HepG2 (cell line): Measurements from ENCODE around the gene STRN3. TPM values are rescaled to one million over a fixed set of nuclear protein-coding genes. Genes with fewer than 3 reads are reported as not detected.
A peak's percentile ranks its signal among the peaks of the same experiment; 100 is the strongest.

Experiments
- ATAC-seq: fragments of 200-7000 bp; cut with Tn5 transposase; 3 replicates; pipeline ENCODE4 v1.9.1; 2020; ENCODE audit warnings: mild to moderate bottlenecking, moderate library complexity
- BruUV-seq: library from RNA; stranded (reverse); fragments of 400-500 nt; replicated peaks from 2 replicates; lab custom pipeline; 2021; lab: Mats Ljungman, UMichigan
- CTCF ChIA-PET: fragments of 300-600 bp; formaldehyde crosslinking; extraction: SDS; loops from one replicate; lab custom pipeline; 2021; ENCODE audit warnings: low total read pairs, inconsistent platforms, low intra/inter-chr PET ratio; lab: Yijun Ruan, JAX
- POLR2A ChIA-PET: fragments of 350-600 bp; sonication (Branson Sonifier 250); formaldehyde crosslinking; loops from one replicate; lab custom pipeline; 2020; ENCODE audit warnings: antibody characterized with exemption, inconsistent platforms; lab: Yijun Ruan, JAX
- DNase-seq: peaks from one replicate; pipeline ENCODE4 v3.0.0-alpha.2; 2015; ENCODE audit warnings: low spot score
- FAIRE-seq: peaks from 3 replicates; lab custom pipeline; 2011; peaks lifted over from hg19 to GRCh38; lab: Jason Lieb, UNC
- H2AFZ ChIP-seq: one replicate; pipeline ENCODE4 v1.6.1; 2011; ENCODE audit warnings: low read length, inconsistent platforms
- H3K27ac ChIP-seq: fragments of 300-600 bp; 3 replicates; pipeline ENCODE4 v1.8.0; 2011; ENCODE audit warnings: mixed run types, mild to moderate bottlenecking, mixed read lengths, low read length, inconsistent platforms; ENCODE audit not compliant: insufficient read depth; ENCODE audit errors: extremely low read length
- H3K27me3 ChIP-seq, 2 experiments: fragments of 200-600 bp in 1 of 2; 2 replicates in 1 of 2; 3 replicates in 1 of 2; pipeline versions ENCODE4 v1.6.0 to v1.8.0; 2011; ENCODE audit warnings: low read length in 2 of 2, mild to moderate bottlenecking in 2 of 2, moderate library complexity in 2 of 2, inconsistent platforms in 1 of 2; ENCODE audit not compliant: insufficient read depth in 2 of 2, control insufficient read depth in 1 of 2
- H3K36me3 ChIP-seq, 2 experiments: fragments of 200-600 bp in 1 of 2; replicated peaks in 1 of 2; 2 replicates in 1 of 2; 3 replicates in 1 of 2; pipeline versions ENCODE4 v1.5.1 to v1.8.0; 2011; ENCODE audit warnings: low read length in 2 of 2, inconsistent platforms in 1 of 2; ENCODE audit not compliant: insufficient read depth in 2 of 2, control insufficient read depth in 1 of 2
- H3K4me1 ChIP-seq: 2 replicates; pipeline ENCODE4 v1.5.1; 2012; ENCODE audit warnings: low read length, inconsistent platforms; ENCODE audit not compliant: insufficient read depth
- H3K4me2 ChIP-seq: 2 replicates; pipeline ENCODE4 v1.6.0; 2011; ENCODE audit warnings: low read depth, low read length, inconsistent platforms
- H3K4me3 ChIP-seq, 3 experiments: fragments of 200-600 bp in 1 of 3; sonication (generic), shearing (Covaris generic) in 1 of 3; replicated peaks in 1 of 3; 2 replicates each; pipeline ENCODE4 v1.5.1; 2011 to 2016; ENCODE audit warnings: low read length in 3 of 3, inconsistent platforms in 2 of 3, low read depth in 2 of 3, mild to moderate bottlenecking in 2 of 3, control low read depth in 1 of 3, mixed read lengths in 1 of 3; ENCODE audit not compliant: insufficient read depth in 1 of 3
- H3K79me2 ChIP-seq: one replicate; pipeline ENCODE4 v1.6.1; 2011; ENCODE audit warnings: low read length, inconsistent platforms; ENCODE audit not compliant: insufficient read depth
- H3K9ac ChIP-seq: 2 replicates; pipeline ENCODE4 v1.6.0; 2011; ENCODE audit warnings: mild to moderate bottlenecking, low read depth, low read length, inconsistent platforms; ENCODE audit not compliant: insufficient read depth
- H3K9me3 ChIP-seq: 2 replicates; pipeline ENCODE4 v1.5.1; 2012; ENCODE audit warnings: mild to moderate bottlenecking, low read length
- H4K20me1 ChIP-seq: 2 replicates; pipeline ENCODE4 v1.6.0; 2011; ENCODE audit warnings: inconsistent platforms, mild to moderate bottlenecking, low read length, moderate library complexity; ENCODE audit not compliant: insufficient read depth
- ATF6 ChIP-seq: sonication (generic); formaldehyde crosslinking; conservative IDR thresholded peaks from 2 replicates; pipeline ENCODE4 v1.4.0; 2020; ENCODE audit warnings: missing genetic modification reagents
- ATRX ChIP-seq: sonication (generic); formaldehyde crosslinking; IDR thresholded peaks from 2 replicates; pipeline ENCODE4 v1.4.0; 2020; ENCODE audit warnings: missing genetic modification reagents, borderline replicate concordance
- NFAT5 ChIP-seq: sonication (generic); formaldehyde crosslinking; IDR thresholded peaks from 2 replicates; pipeline ENCODE4 v1.4.0; 2020; ENCODE audit warnings: missing genetic modification reagents
- RBM22 ChIP-seq: fragments of 200-400 bp; formaldehyde crosslinking; optimal IDR thresholded peaks from 2 replicates; pipeline ENCODE3; 2017; ENCODE audit warnings: mild to moderate bottlenecking, low read length, moderate library complexity
- SNRNP70 ChIP-seq: fragments of 200-400 bp; formaldehyde crosslinking; IDR thresholded peaks from 2 replicates; pipeline ENCODE4 v1.6.1; 2017; ENCODE audit warnings: mild to moderate bottlenecking, low read depth, low read length, moderate library complexity
- TMF1 ChIP-seq: sonication (generic); formaldehyde crosslinking; IDR thresholded peaks from 2 replicates; pipeline ENCODE4 v1.8.1; 2022; ENCODE audit warnings: low read depth, missing genetic modification reagents
- in situ Hi-C: cut with HindIII; loops from 2 replicates; pipeline ENCODE4 v1.10.0; 2017; ENCODE audit warnings: low pct_unique_long_range_greater_than_20kb; ENCODE audit not compliant: extremely low pct_ligation_motif_present
- intact Hi-C: fragments of 100-400 bp; cut with micrococcal nuclease; formaldehyde crosslinking; loops from one replicate; pipeline ENCODE4 v1.10.0; 2022; ENCODE audit not compliant: unreplicated experiment
- polyA plus RNA-seq, 8 experiments: library from polyadenylated mRNA; depleted of rRNA in 3 of 8; stranded (reverse) in 7 of 8; unstranded in 1 of 8; fragments of >200 nt; fragmentation: Illumina TruSeq in 4 of 8; extraction: Trizol in 4 of 8; gene quantifications; 2 replicates each; pipeline versions ENCODE4 v1.2.1 to v1.2.3, GENCODE V29; 2011 to 2016; ENCODE audit warnings: low read depth in 4 of 8, missing spikeins in 1 of 8, mixed read lengths in 1 of 8; ENCODE audit not compliant: insufficient read depth in 1 of 8
- total RNA-seq, 5 experiments: library from RNA; depleted of rRNA; stranded (reverse); fragments of >200 nt; fragmentation: Illumina TruSeq; extraction: Trizol; gene quantifications; 2 replicates each; pipeline ENCODE4 v1.2.3, GENCODE V29; 2016; ENCODE audit warnings: low read depth in 1 of 5

The STRN3 gene
- total and polyA plus RNA-seq, 2 of the 13 experiments (the other 11 are each of a cell fraction or from before 2014, with no cell fraction given): 49.4 to 123 TPM

GRCh38 chr14:30928462-30928861, 97.7 kb downstream of the STRN3 start:
- Histone ChIP-seq H3K27ac (no peak overlapping the region), H3K9ac (no peak overlapping the region), H3K4me3 (no peak overlapping the region), H4K20me1 (no peaks in the 10 kb centered on the region), H3K79me2 (peaks cover 2% of the 10 kb centered on the region), H2AFZ (no peak overlapping the region), H3K4me1 (no peaks in the 10 kb centered on the region), H3K36me3 (peaks cover 18 to 54% of the 10 kb centered on the region in 2 experiments), H3K4me2 (no peak overlapping the region), H3K27me3 (no peaks in the 10 kb centered on the region), H3K9me3 (no peaks in the 10 kb centered on the region)
- ChIA-PET POLR2A (no interaction called here), CTCF (no interaction called here)
- no peak for ATAC-seq
- no peak for DNase-seq
- intact Hi-C loops: no loop called here
- in situ Hi-C loops: no loop called here
- no peak for FAIRE-seq
- BruUV-seq: no TSS peak
- TF ChIP-seq NFAT5: no peak
- peak; percentile 41 for TF ChIP-seq RBM22
- no peak for TF ChIP-seq SNRNP70
- TF ChIP-seq ATRX (CRISPR knock-in tag): no peak
- no peak for TF ChIP-seq TMF1 (CRISPR knock-in tag)
- no peak for TF ChIP-seq ATF6
